SK-N-SH (cell line): ENCODE results near the gene ZNF407. TPM values are rescaled to one million over a fixed set of nuclear protein-coding genes. Genes with fewer than 3 reads are reported as not detected.

ENCODE experiments used
- CTCF ChIA-PET: fragments of 300-600, 350-600 bp; formaldehyde crosslinking; extraction: SDS; loops from one replicate; lab custom pipeline; 2021; lab: Yijun Ruan, JAX
- POLR2A ChIA-PET: fragments of 350-600 bp; sonication (Branson Sonifier 250); formaldehyde crosslinking; extraction: SDS; loops from one replicate; lab custom pipeline; 2020; ENCODE audit warnings: antibody characterized with exemption, inconsistent platforms; lab: Yijun Ruan, JAX
- DNase-seq: peaks from one replicate; pipeline ENCODE4 v3.0.0; 2012
- H2AFZ ChIP-seq: fragments of 200-600 bp; sonication (generic); 2 replicates; pipeline ENCODE4 v1.8.1; 2016; ENCODE audit warnings: antibody characterized with exemption, mild to moderate bottlenecking, low read depth
- H3F3A ChIP-seq: fragments of 200-600 bp; sonication (generic); replicated peaks from 2 replicates; pipeline ENCODE3; 2016; ENCODE audit warnings: antibody characterized with exemption, mild to moderate bottlenecking; ENCODE audit not compliant: insufficient read depth
- H3K27ac ChIP-seq, 2 experiments: fragments of 200-500 bp in 1 of 2; fragments of 200-600 bp in 1 of 2; sonication (Bioruptor generic) in 1 of 2; sonication (generic), shearing (Covaris generic) in 1 of 2; 2 replicates each; pipeline versions ENCODE4 v1.5.1 to v1.6.1; 2014 to 2016; ENCODE audit warnings: low read depth in 2 of 2, inconsistent platforms in 1 of 2, low read length in 1 of 2, mild to moderate bottlenecking in 1 of 2, mixed read lengths in 1 of 2
- H3K27me3 ChIP-seq: fragments of 200-600 bp; sonication (generic), shearing (Covaris generic); 2 replicates; pipeline ENCODE4 v1.6.1; 2016; ENCODE audit warnings: mixed run types; ENCODE audit not compliant: insufficient read depth
- H3K36me3 ChIP-seq, 2 experiments: fragments of 200-500 bp in 1 of 2; fragments of 200-600 bp in 1 of 2; sonication (Bioruptor generic) in 1 of 2; sonication (generic) in 1 of 2; replicated peaks in 1 of 2; 2 replicates each; pipeline versions ENCODE3 to v1.5.1; 2014 to 2016; ENCODE audit warnings: low read length in 1 of 2, mild to moderate bottlenecking in 1 of 2; ENCODE audit not compliant: insufficient read depth in 2 of 2, control insufficient read depth in 1 of 2
- H3K4me1 ChIP-seq, 2 experiments: fragments of 200-500 bp in 1 of 2; fragments of 200-600 bp in 1 of 2; sonication (Bioruptor generic) in 1 of 2; sonication (generic), shearing (Covaris generic) in 1 of 2; 2 replicates each; pipeline versions ENCODE4 v1.5.1 to v1.6.1; 2014 to 2016; ENCODE audit warnings: low read depth in 1 of 2, low read length in 1 of 2, mixed run types in 1 of 2; ENCODE audit not compliant: insufficient read depth in 2 of 2, control insufficient read depth in 1 of 2
- H3K4me2 ChIP-seq: fragments of 200-600 bp; sonication (generic), shearing (Covaris generic); 2 replicates; pipeline ENCODE4 v1.6.1; 2017; ENCODE audit warnings: mixed run types
- H3K4me3 ChIP-seq, 2 experiments: fragments of 200-500 bp in 1 of 2; fragments of 200-600 bp in 1 of 2; sonication (Bioruptor generic) in 1 of 2; sonication (generic), shearing (Covaris generic) in 1 of 2; 2 replicates each; pipeline versions ENCODE4 v1.5.1 to v1.8.1; 2014 to 2016; ENCODE audit warnings: low read depth in 2 of 2, inconsistent platforms in 1 of 2, low read length in 1 of 2, mild to moderate bottlenecking in 1 of 2, mixed read lengths in 1 of 2, moderate library complexity in 1 of 2
- H3K79me2 ChIP-seq: fragments of 200-600 bp; sonication (generic); 2 replicates; pipeline ENCODE4 v1.8.1; 2017; ENCODE audit warnings: mild to moderate bottlenecking; ENCODE audit not compliant: insufficient read depth
- H3K9ac ChIP-seq: fragments of 200-600 bp; sonication (generic); 2 replicates; pipeline ENCODE4 v1.6.1; 2017; ENCODE audit warnings: mixed run types
- H3K9me2 ChIP-seq: fragments of 200-600 bp; sonication (generic); 2 replicates; pipeline ENCODE4 v1.6.1; 2017; ENCODE audit warnings: mixed run types
- H3K9me3 ChIP-seq: fragments of 200-600 bp; sonication (generic); 2 replicates; pipeline ENCODE4 v1.6.1; 2017; ENCODE audit warnings: mixed run types, mild to moderate bottlenecking, moderate library complexity
- H4K20me1 ChIP-seq: fragments of 200-600 bp; sonication (generic); 2 replicates; pipeline ENCODE4 v1.6.1; 2017; ENCODE audit warnings: mild to moderate bottlenecking, mixed run types; ENCODE audit not compliant: insufficient read depth
- EP300 ChIP-seq, 2 experiments: IDR thresholded peaks; 2 replicates each; pipeline versions ENCODE4 v1.4.0 to v1.6.1; 2012; ENCODE audit warnings: borderline replicate concordance in 1 of 2, low read depth in 1 of 2, low read length in 1 of 2
- FOSL2 ChIP-seq: IDR thresholded peaks from 2 replicates; pipeline ENCODE4 v1.4.0; 2012; ENCODE audit warnings: low read depth, mild to moderate bottlenecking, moderate library complexity, borderline replicate concordance
- FOXM1 ChIP-seq: IDR thresholded peaks from 2 replicates; pipeline ENCODE4 v1.4.0; 2012; ENCODE audit warnings: low read depth, mild to moderate bottlenecking
- GATA2 ChIP-seq: sonication (generic); formaldehyde crosslinking; IDR thresholded peaks from 2 replicates; pipeline ENCODE4 v1.5.0; 2020; ENCODE audit warnings: mild to moderate bottlenecking, missing genetic modification reagents
- JUND ChIP-seq: IDR thresholded peaks from 2 replicates; pipeline ENCODE4 v1.4.0; 2012
- MEF2A ChIP-seq: IDR thresholded peaks from 2 replicates; pipeline ENCODE4 v1.4.0; 2012; ENCODE audit warnings: low read depth, borderline replicate concordance
- NFIC ChIP-seq: IDR thresholded peaks from 2 replicates; pipeline ENCODE4 v1.4.0; 2012; ENCODE audit warnings: borderline replicate concordance
- NRF1 ChIP-seq: IDR thresholded peaks from 2 replicates; pipeline ENCODE4 v1.6.1; 2012; ENCODE audit warnings: low read depth, mild to moderate bottlenecking, low read length
- RCOR1 ChIP-seq: fragments of 150-350 bp; IDR thresholded peaks from 2 replicates; pipeline ENCODE4 v1.6.1; 2017; ENCODE audit warnings: antibody characterized with exemption, low read length
- RFX5 ChIP-seq: IDR thresholded peaks from 2 replicates; pipeline ENCODE4 v1.6.1; 2012; ENCODE audit warnings: mild to moderate bottlenecking, improper control_type of control experiment, low read length
- RXRA ChIP-seq: IDR thresholded peaks from 2 replicates; pipeline ENCODE4 v1.4.0; 2012; ENCODE audit warnings: low read depth, mild to moderate bottlenecking, borderline replicate concordance
- SIN3A ChIP-seq: IDR thresholded peaks from 2 replicates; pipeline ENCODE4 v1.6.1; 2012; ENCODE audit warnings: low read depth, mild to moderate bottlenecking, low read length, moderate library complexity, borderline replicate concordance
- SMC3 ChIP-seq: IDR thresholded peaks from 2 replicates; pipeline ENCODE4 v1.6.1; 2012; ENCODE audit warnings: low read depth, low read length, improper control_type of control experiment
- TEAD4 ChIP-seq: IDR thresholded peaks from 2 replicates; pipeline ENCODE4 v1.4.0; 2012; ENCODE audit warnings: mild to moderate bottlenecking, borderline replicate concordance; ENCODE audit not compliant: insufficient read depth
- YY1 ChIP-seq: IDR thresholded peaks from 2 replicates; pipeline ENCODE4 v1.4.0; 2012; ENCODE audit warnings: low read depth, mild to moderate bottlenecking
- WGBS: methylation state at CpG from one replicate; pipeline ENCODE4 v1.1.6; 2017; ENCODE audit warnings: low lambda C conversion rate; 5-methylcytosine and 5-hydroxymethylcytosine counted together
- polyA plus RNA-seq, 3 experiments: library from polyadenylated mRNA; depleted of rRNA; stranded (reverse); fragments of >200 nt; gene quantifications; 2 replicates each; pipeline ENCODE4 v1.2.3, GENCODE V29; 2012
- TF ChIP-seq, protein P1 (sequence below): IDR thresholded peaks from 2 replicates; pipeline ENCODE4; 2012
- TF ChIP-seq, protein P2 (sequence below): IDR thresholded peaks from 2 replicates; pipeline ENCODE4 v1.4.0; 2012; ENCODE audit warnings: low read depth, borderline replicate concordance
- TF ChIP-seq, protein P3 (sequence below): fragments of 150-350 bp; IDR thresholded peaks from 2 replicates; pipeline ENCODE4 v1.6.1; 2016; ENCODE audit warnings: mild to moderate bottlenecking, low read depth, low read length

ZNF407 gene
- polyA plus RNA-seq, 1 of the 3 experiments (the other 2 are of a cell fraction) = 2.6 TPM

DNA sequence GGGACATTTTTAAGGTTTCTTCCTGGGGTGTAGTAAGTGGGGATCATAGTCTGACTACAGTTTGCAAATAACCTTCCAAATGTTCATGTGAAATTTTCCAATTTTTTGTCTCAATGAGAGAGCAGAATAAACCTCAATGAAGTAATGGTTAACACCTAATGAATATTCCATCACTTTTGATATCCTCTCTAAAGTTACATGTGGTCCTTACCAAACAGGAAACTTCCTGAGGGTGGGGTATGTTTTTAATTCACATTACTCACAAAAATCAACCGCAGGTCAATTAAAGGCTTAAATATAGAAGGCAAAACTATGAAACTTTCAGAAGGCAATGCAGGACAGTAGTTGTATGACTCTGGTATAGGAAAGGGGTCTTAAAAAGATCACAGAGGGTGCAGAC is 13.2 kb downstream of the ZNF407 start:
- Histone ChIP-seq H3K4me3 (no peak overlapping the region), H3K4me2 (no peak overlapping the region), H3K36me3 (peaks cover 0 to under 1% of the 10 kb centered on the region in 2 experiments), H4K20me1 (no peaks in the 10 kb centered on the region), H3K27me3 (no peaks in the 10 kb centered on the region), H3K9ac (no peak overlapping the region), H3F3A (no peaks in the 10 kb centered on the region), H3K79me2 (peaks cover 47% of the 10 kb centered on the region), H3K9me3 (no peaks in the 10 kb centered on the region), H3K9me2 (no peaks in the 10 kb centered on the region), H2AFZ (no peak overlapping the region), H3K27ac (no peak overlapping the region), H3K4me1 (no peaks in the 10 kb centered on the region)
- no peak for DNase-seq
- TF ChIP-seq EP300 (IDR thresholded peaks at IDR 0.05; ENCODE audit: borderline replicate concordance in 1 of 2, low read depth in 1 of 2, low read length in 1 of 2) = no peak
- TF ChIP-seq YY1 = no peak
- TF ChIP-seq FOSL2 = no peak
- no peak for TF ChIP-seq GATA2
- TF ChIP-seq TEAD4 = no peak
- TF ChIP-seq, protein P1, sequence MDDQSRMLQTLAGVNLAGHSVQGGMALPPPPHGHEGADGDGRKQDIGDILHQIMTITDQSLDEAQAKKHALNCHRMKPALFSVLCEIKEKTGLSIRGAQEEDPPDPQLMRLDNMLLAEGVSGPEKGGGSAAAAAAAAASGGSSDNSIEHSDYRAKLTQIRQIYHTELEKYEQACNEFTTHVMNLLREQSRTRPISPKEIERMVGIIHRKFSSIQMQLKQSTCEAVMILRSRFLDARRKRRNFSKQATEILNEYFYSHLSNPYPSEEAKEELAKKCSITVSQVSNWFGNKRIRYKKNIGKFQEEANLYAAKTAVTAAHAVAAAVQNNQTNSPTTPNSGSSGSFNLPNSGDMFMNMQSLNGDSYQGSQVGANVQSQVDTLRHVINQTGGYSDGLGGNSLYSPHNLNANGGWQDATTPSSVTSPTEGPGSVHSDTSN = no peak
- ChIA-PET CTCF (interaction anchor here (1.6 kb wide), 1 partner anchor 12 kb away, joined by 4 read pairs; no protein-coding TSS in a partner anchor), POLR2A (no interaction called here)
- WGBS = 96% methylated on average over 1 of the region's 1 CpG

DNA sequence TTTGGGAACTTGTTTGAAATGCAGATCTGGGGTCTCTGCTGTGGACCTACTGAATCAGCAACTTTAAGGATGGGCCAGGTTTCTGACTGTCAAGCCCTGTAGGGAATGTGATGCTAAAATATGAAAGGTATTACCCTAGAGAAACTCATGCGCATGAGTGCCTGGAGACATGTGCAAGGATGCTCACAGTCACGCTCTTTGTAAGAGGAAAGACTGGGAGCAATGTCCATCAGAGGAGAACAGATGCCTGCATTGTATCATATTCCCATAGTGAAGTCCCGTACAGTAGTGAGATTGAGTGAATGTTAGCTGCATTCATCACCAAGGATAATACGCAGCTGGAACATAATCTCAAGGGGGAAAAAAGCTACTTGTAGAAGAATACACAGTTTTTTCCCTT is 14.1 kb downstream of the ZNF407 start:
- no peaks in the 10 kb centered on the region for H3K9me2 ChIP-seq
- H3K9me3 ChIP-seq = no peaks in the 10 kb centered on the region
- no peaks in the 10 kb centered on the region for H3K4me1 ChIP-seq
- no peak overlapping the region for H3K4me2 ChIP-seq
- no peaks in the 10 kb centered on the region for H3K27me3 ChIP-seq
- no peak overlapping the region for H2AFZ ChIP-seq
- no peak overlapping the region for H3K27ac ChIP-seq
- no peaks in the 10 kb centered on the region for H3F3A ChIP-seq
- POLR2A ChIA-PET = no interaction called here
- H4K20me1 ChIP-seq = no peaks in the 10 kb centered on the region
- H3K4me3 ChIP-seq = no peak overlapping the region
- DNase-seq = no peak
- CTCF ChIA-PET = interaction anchor here (1.6 kb wide), 1 partner anchor 13 kb away, joined by 4 read pairs; no protein-coding TSS in a partner anchor
- TF ChIP-seq RCOR1 = no peak
- TF ChIP-seq GATA2 = no peak
- TF ChIP-seq, protein P2, sequence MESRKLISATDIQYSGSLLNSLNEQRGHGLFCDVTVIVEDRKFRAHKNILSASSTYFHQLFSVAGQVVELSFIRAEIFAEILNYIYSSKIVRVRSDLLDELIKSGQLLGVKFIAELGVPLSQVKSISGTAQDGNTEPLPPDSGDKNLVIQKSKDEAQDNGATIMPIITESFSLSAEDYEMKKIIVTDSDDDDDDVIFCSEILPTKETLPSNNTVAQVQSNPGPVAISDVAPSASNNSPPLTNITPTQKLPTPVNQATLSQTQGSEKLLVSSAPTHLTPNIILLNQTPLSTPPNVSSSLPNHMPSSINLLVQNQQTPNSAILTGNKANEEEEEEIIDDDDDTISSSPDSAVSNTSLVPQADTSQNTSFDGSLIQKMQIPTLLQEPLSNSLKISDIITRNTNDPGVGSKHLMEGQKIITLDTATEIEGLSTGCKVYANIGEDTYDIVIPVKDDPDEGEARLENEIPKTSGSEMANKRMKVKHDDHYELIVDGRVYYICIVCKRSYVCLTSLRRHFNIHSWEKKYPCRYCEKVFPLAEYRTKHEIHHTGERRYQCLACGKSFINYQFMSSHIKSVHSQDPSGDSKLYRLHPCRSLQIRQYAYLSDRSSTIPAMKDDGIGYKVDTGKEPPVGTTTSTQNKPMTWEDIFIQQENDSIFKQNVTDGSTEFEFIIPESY = no peak
- no peak for TF ChIP-seq SMC3
- TF ChIP-seq JUND = no peak
- TF ChIP-seq SIN3A = no peak
- TF ChIP-seq MEF2A = no peak
- TF ChIP-seq FOXM1 = no peak
- TF ChIP-seq, protein P3, sequence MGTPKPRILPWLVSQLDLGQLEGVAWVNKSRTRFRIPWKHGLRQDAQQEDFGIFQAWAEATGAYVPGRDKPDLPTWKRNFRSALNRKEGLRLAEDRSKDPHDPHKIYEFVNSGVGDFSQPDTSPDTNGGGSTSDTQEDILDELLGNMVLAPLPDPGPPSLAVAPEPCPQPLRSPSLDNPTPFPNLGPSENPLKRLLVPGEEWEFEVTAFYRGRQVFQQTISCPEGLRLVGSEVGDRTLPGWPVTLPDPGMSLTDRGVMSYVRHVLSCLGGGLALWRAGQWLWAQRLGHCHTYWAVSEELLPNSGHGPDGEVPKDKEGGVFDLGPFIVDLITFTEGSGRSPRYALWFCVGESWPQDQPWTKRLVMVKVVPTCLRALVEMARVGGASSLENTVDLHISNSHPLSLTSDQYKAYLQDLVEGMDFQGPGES = no peak
- TF ChIP-seq NRF1 = no peak
- TF ChIP-seq FOSL2 = no peak
- no peak for TF ChIP-seq NFIC
- no peak for TF ChIP-seq RXRA
- no peak for TF ChIP-seq RFX5
- H3K9ac ChIP-seq = no peak overlapping the region
- H3K79me2 ChIP-seq = peaks cover 45% of the 10 kb centered on the region
- 77% methylated on average over 4 of the region's 4 CpGs for WGBS
- H3K36me3 ChIP-seq = no peaks in the 10 kb centered on the region
